Measurements from ENCODE around the gene ATP5PB.

ATP5PB gene

DNA sequence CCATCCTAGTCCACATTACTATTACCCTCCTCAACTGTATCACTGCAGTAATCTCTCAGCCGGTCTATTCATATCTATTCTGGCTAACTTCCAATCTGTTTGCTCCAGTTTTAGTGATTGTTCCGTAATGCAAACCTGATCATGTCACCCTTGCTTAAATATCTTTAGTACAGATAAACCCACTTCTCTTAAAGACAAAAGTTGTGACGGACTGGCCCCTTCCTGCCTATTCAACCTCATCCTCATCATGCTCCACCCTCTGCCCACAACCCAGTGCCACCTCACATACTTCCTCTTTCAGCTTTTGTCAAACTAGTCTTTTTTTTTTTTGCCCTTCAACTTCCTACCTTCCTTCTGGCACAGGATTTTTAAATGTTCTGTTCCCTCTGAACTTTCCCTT lies 21.7 kb downstream of the ATP5PB start:
- H3K4me3 ChIP-seq (ENCODE audit: low read depth, low read length), result peak overlapping the region; percentile 14
- peak; percentile 93 for DNase-seq (ENCODE audit: low read depth)
- TF ChIP-seq MAX (IDR thresholded peaks at IDR 0.05; ENCODE audit: low read depth, low read length) (0 out of 2 replicates have a peak, but pooled peaks have one; percentile 27), MYC (IDR thresholded peaks at IDR 0.05; ENCODE audit: low read depth, low read length) (no peak)

DNA sequence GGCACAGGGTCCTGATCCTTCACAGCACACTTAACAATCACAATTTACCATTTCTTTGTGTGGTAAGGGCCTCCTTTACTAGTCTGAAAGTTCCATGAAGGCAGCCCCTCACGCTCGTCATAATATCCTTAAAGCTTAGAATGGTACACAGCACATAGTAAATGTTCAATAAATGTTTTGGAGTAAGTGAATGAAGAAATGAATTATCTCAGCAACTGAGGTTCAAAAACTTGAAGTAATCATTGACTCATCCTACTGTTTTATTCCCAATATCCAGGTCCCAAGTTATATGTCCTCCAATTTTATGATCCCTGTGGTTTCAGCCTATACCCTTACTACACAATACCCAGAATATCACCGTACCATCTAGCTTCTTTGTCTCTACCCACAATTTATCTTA lies 22.3 kb downstream of the ATP5PB start:
- TF ChIP-seq POLR2A (IDR thresholded peaks at IDR 0.05; ENCODE audit: extremely low read depth, insufficient read length), result no peak
- no peak for TF ChIP-seq MYC (IDR thresholded peaks at IDR 0.05; ENCODE audit: low read depth, low read length)
- no peak for TF ChIP-seq CTCF (IDR thresholded peaks at IDR 0.05; ENCODE audit: low read depth, low read length)
- no peak for TF ChIP-seq MAX (IDR thresholded peaks at IDR 0.05; ENCODE audit: low read depth, low read length)
- no peak overlapping the region for H3K4me3 ChIP-seq (ENCODE audit: low read depth, low read length)
- DNase-seq (ENCODE audit: low read depth), result no peak

DNA sequence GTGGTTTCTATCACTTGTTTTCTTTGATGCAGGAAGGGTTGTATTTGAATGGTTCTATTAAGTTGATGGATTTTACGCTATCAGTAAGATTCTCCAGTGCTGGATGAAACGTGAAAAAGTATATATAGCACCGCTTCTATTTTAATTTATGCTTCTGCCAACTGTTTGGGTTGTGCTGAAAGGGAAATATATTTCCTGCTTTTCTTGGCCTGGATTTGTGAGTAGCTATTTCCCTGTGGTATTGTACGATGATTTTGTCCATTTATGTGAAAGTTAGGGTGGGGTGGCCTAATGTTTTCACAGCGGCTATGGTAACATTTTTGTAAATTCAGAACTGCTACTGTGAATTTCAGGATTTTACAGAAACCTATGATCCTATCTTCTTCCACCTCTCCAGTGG lies 24.8 kb downstream of the ATP5PB start:
- DNase-seq (ENCODE audit: low read depth), result no peak
- TF ChIP-seq CTCF (IDR thresholded peaks at IDR 0.05; ENCODE audit: low read depth, low read length) (no peak), POLR2A (IDR thresholded peaks at IDR 0.05; ENCODE audit: extremely low read depth, insufficient read length) (no peak), MYC (IDR thresholded peaks at IDR 0.05; ENCODE audit: low read depth, low read length) (no peak; the same call in 1 of the 2 replicates), MAX (IDR thresholded peaks at IDR 0.05; ENCODE audit: low read depth, low read length) (no peak)
- H3K4me3 ChIP-seq (ENCODE audit: low read depth, low read length), result peak overlapping the region; percentile 77

DNA sequence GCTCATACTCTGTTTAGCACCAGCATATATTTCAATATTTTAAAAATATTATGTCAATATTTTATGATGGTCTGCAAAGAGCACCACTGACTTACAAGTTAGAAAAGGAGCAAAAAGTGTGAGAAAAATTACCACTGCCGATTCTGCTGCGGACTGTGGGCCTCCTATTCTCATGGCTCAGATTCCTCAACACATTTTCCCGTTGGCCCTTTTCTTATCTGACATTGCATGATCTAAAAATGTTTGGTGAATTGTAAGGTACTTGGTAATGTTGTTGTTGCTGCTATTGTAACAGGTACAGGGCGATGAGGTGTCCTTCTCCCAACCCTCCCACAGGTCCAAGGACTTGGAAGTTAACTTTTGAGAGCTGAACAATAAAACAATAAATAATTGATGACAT lies 25.3 kb downstream of the ATP5PB start:
- H3K4me3 ChIP-seq (ENCODE audit: low read depth, low read length), result peak overlapping the region; percentile 77
- DNase-seq (ENCODE audit: low read depth), result no peak
- no peak for TF ChIP-seq MYC (IDR thresholded peaks at IDR 0.05; ENCODE audit: low read depth, low read length)
- no peak for TF ChIP-seq MAX (IDR thresholded peaks at IDR 0.05; ENCODE audit: low read depth, low read length)
- no peak for TF ChIP-seq POLR2A (IDR thresholded peaks at IDR 0.05; ENCODE audit: extremely low read depth, insufficient read length)
- no peak for TF ChIP-seq CTCF (IDR thresholded peaks at IDR 0.05; ENCODE audit: low read depth, low read length)

GRCh38 chr1:111475701-111476100 lies 26.4 kb downstream of the ATP5PB start:
- TF ChIP-seq MYC (IDR thresholded peaks at IDR 0.05; ENCODE audit: low read depth, low read length), result no peak
- TF ChIP-seq CTCF (IDR thresholded peaks at IDR 0.05; ENCODE audit: low read depth, low read length), result no peak
- no peak for TF ChIP-seq POLR2A (IDR thresholded peaks at IDR 0.05; ENCODE audit: extremely low read depth, insufficient read length)
- TF ChIP-seq MAX (IDR thresholded peaks at IDR 0.05; ENCODE audit: low read depth, low read length), result no peak
- peak; percentile 54 for DNase-seq (ENCODE audit: low read depth)
- H3K4me3 ChIP-seq (ENCODE audit: low read depth, low read length), result no peak overlapping the region

GRCh38 chr1:111476214-111476613 lies 26.9 kb downstream of the ATP5PB start:
- no peak for DNase-seq (ENCODE audit: low read depth)
- no peak overlapping the region for H3K4me3 ChIP-seq (ENCODE audit: low read depth, low read length)
- no peak for TF ChIP-seq CTCF (IDR thresholded peaks at IDR 0.05; ENCODE audit: low read depth, low read length)

Measured in NB4 (cell line).